ENCODE results near the gene ATF2.

DNA sequence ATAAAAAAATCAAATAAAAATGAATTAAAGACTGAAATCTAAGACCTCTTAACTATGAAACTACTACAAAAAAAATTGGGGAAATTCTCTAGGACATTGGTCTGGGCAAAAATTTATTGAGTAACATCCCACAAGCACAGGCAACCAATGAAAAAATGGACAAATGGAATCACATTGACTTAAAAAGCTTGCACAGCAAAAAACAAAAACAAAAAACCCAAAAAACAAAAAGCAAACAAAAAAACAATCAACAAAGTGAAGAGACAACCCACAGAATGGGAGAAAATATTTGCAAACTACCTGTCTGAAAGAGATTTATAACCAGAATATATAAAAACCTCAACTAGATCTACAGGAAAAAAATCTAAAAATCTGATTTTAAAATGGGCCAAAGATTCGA lies 99.5 kb downstream of the ATF2 start:
- TF ChIP-seq, protein P1, sequence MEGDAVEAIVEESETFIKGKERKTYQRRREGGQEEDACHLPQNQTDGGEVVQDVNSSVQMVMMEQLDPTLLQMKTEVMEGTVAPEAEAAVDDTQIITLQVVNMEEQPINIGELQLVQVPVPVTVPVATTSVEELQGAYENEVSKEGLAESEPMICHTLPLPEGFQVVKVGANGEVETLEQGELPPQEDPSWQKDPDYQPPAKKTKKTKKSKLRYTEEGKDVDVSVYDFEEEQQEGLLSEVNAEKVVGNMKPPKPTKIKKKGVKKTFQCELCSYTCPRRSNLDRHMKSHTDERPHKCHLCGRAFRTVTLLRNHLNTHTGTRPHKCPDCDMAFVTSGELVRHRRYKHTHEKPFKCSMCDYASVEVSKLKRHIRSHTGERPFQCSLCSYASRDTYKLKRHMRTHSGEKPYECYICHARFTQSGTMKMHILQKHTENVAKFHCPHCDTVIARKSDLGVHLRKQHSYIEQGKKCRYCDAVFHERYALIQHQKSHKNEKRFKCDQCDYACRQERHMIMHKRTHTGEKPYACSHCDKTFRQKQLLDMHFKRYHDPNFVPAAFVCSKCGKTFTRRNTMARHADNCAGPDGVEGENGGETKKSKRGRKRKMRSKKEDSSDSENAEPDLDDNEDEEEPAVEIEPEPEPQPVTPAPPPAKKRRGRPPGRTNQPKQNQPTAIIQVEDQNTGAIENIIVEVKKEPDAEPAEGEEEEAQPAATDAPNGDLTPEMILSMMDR (IDR thresholded peaks at IDR 0.05), result no peak
- no peak for TF ChIP-seq POLR2A (IDR thresholded peaks at IDR 0.05)

All from vagina (tissue), 2 donors.